EH (cell line): ENCODE results near the gene GOLPH3.
"Not testable (repeated sequence)": the region's sequence is repeated elsewhere in the genome, so short reads cannot be mapped to it uniquely, and the experiment has no call there.

Source experiments
- DNase-seq: peaks from one replicate; pipeline ENCODE4 v3.0.0-alpha.2; 2015; ENCODE audit warnings: low read depth

The GOLPH3 gene

DNA sequence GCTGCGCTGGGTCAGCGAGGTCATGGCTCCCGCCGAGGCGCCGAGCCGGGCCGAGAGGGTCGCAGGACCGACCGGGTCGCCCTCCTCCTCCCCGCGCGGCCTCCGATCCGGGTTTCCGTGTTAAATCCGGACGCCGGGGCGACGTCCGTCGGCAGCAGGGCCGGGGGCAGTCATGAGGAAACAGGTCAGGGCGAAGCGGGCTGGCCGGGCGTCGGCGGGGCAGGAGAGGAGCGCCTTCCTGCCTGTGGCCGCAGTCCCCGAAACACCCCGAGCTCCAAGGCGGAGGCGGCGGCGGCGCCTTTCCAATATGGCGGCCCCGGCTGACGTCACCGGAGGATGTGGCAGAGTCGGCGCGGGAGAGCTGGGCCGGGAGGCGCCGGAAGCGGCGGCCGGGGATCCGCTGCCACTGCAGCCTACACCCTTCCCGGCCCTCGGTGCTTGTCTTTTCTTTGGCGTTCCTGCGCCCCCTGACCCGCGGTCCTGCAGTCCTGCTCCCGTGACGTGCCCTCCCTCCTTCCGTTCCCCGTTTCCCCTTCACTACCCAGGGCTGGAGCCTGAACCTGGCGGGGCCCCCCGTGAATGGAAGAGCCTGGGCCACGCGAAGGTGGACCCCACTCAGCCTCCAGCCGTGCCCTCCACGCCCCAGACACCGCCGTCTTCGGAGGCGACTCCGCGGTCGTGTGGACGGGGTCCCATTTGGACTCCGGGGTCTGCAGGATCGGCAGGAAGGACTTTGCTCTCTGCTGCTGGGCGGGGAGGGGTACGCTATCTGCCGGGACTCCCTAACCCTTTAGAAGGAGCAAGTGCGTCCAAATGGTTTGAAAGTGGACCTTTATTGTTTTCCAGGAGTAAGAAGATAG, at the start of gene GOLPH3:
TSS of gene GOLPH3 (minus strand) at position 309 of the 860 bp plus-strand sequence. CDS start at position 24, 285 bp downstream.
- DNase-seq: peak; percentile 91

DNA sequence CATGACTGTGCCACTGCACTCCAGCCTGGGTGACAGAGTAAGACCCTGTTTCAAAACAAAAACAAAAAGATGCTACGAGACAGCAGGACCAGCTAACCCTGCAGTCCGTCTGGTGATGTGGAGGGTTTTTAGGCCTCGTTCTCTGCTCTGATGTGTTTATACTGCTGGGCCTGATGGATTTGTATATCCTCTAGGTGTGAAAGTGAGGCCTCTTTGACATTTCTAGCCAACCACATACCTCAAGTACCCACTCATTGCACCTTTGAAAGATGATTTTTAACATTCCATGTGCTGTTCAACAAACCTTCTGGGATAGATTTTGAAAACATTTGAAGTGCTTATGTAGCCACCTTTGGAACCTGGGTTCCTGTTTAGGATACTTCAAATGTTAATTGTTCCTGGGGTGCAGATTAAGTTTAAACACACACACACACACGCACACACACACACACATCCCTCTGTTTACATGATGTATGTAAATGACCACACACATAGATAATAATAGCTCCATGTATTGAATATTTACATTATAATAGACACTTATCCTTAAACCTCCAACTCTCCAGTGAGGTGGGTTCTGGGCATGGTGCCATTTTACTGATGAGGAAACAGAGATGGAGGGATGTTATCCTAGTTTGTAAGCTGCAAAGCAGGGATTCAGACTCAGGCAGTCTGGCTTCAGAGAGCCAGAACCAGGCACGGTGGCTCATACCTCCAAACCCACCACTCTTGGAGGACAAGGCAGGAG, 48.8 kb upstream of the GOLPH3 start:
- DNase-seq: no peak

DNA sequence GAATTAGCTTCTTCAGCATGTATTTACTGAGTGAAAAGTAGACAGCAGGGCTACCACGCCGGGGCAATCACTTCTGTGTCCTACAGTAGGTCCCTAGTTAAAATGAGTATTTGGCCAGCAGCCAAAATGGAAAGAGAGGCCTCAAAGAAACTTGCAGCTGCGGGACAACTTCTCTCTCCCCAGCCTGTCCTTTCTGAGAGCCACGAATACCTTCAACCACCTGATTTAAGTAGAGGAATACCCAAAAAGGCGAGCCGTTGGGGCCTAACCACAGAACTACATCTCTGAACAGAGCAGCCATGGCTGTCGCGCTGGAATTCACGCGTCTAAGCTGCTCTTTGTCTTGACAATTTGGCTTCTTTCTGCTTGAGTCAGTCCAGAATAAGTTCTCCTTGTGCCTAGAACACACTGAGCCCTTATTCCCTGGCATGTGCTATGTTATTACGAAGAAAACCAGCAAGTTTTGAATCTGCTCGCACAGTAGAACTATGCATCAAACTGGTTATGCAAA, 43.8 kb upstream of the GOLPH3 start:
- peak; percentile 29 for DNase-seq

DNA sequence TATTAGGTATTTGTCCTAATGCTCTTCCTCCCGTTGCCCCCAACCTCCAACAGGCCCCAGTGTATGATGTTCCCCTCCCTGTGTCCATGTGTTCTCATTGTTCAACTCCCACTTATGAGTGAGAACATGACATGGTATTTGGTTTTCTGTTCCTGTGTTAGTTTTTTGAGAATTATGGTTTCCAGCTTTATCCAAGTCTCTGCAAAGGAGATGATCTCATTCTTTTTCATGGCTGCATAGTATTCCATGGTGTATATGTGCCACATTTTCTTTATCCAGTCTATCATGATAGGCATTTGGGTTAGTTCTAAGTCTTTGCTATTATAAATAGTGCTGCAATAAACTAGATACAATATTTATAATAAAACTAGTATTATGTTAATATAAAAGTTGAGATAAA, 40.2 kb upstream of the GOLPH3 start:
- DNase-seq: not testable (repeated sequence)

DNA sequence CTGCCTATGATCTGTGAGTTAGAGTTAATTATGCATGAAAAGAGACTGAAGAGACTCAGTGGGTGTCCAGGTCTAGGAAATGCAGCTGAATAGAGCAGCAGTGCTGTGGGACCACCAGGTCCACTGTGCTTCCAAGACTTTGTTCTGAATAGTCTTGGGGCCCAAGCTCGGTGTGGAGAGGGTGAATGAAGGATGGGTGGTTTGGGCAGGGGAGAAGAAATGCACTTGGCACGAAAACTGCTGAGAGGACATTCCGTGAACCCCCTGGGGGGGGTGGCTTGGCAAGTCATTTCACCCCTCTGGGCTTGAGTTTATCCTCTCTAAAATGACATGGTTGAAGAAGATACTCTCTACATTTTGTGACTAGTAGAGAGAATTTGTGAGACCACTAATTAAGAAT, 36.0 kb upstream of the GOLPH3 start:
- no peak for DNase-seq

DNA sequence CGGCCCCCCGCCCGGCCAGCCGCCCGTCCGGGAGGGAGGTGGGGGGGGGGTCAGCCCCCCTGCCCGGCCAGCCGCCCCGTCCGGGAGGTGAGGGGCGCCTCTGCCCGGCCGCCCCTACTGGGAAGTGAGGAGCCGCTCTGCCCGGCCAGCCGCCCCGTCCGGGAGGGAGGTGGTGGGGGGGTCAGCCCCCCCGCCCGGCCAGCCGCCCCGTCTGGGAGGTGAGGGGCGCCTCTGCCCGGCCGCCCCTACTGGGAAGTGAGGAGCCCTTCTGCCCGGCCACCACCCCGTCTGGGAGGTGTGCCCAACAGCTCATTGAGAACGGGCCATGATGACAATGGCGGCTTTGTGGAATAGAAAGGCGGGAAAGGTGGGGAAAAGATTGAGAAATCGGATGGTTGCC, 34.7 kb upstream of the GOLPH3 start:
- DNase-seq: not testable (repeated sequence)

DNA sequence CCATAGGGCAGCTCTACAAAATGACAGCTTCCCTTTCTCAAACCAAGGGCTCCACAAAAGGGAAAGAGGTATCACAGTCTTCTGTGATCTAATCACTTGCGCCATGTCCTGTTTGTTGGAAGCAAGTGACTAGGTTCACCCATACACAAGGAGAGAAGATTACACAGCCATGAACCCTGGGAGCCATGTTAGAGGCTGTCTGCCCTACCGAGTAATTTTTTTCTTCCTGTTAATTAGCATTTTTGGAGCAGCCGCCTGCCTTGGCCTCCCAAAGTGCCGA, 33.2 kb upstream of the GOLPH3 start:
- DNase-seq: no peak

DNA sequence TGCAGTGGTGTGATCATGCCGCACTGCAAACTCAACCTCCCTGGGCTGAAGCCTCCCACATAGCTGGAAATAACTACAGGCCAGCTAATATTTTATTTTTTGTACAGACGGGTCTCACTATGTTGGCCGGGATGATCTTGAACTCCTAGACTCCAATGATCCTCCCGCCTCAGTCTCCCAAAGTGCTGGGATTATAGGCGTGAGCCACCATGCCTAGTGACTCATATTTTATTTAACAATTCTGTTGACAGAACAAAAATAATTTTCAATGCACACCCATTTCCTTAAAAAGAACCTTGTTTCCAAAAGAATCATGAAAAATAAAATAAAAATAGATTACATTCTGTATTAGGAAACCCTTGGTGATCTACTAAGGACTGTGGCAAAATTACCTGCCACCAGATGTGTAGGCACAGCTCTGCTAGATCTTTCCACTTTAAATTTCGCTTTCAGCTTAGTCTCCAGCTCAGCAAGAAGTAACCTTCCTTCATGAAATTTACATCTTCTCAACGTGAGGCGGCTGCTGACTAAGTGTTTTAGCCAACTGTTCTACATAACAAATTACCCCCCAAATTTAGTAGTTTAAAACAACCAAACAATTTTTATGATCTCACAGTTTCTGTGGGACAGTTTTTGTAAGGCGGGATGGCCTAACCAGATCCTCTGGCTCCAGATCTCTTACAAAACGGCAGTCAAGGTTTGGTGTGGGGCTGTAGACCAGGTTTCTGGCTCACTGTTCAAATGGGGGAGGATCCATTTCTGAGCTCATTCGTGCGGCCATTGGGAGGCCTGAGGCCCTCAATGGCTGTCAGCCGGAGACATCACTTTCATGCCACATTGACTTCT, 32.6 kb upstream of the GOLPH3 start:
- DNase-seq: no peak

DNA sequence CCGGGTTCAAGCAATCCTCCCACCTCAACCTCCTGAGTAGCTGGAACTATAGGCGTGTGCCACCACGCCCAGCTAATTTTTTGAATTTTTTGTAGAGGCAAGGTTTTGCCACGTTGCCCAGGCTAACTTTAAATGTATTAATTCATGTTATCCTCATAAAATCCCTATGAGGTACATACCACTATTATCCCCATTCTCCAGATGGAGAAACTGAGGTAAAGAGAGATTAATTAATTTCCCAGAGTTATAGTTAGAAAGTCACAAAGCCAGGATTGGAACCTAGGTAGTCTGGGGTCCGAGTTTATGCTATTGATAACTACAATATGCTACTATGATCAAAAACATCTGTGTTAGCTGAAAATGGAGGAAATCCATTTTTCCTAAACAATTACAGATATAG, 31.9 kb upstream of the GOLPH3 start:
- no peak for DNase-seq

DNA sequence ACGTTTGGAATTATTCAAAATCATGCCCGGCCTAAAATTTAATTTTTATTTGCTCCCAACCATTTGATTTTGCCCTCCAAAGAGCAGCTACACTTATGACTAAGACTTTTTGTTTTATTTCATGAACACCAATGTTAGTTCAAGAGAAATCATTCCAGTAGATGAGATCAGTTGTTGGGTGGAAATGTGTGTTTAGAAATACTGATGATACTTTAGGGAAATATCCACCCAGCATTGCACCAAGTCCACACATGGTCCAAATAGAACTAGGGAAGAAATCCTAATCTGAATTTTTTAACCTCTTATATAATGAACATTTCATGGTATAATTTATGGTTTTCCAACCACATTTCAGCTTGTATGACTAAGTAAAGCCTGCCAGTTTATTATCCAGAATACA, 28.3 kb upstream of the GOLPH3 start:
- peak; percentile 69 for DNase-seq

DNA sequence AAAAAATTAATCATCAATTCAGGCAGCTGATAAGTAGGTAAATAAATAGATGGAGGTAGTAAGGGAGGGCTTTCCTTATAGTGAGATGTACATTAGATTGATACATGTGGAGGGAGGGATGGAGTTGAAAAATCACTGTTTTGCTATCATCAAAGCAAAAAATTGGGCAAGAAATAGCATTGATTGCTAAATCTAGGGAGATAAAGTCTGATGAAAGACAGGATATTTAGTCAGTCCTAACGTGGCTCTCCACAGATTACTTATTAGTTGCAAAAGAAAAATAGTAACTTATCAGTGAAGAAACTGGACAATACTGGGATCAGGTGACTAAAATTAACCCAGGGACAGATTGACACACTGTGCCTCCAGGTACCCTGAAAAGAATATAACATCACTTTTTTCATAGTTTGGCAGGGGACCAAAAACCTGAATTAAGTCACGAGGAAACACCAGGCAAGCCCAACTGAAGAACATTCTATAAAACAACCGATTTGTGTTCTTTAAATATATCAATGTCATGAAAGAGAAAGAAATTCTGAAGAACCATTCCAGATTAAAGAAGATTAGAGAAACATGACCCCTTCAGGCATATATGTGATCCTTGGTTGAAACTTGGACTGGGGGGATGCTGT, 27.1 kb upstream of the GOLPH3 start:
- no peak for DNase-seq

DNA sequence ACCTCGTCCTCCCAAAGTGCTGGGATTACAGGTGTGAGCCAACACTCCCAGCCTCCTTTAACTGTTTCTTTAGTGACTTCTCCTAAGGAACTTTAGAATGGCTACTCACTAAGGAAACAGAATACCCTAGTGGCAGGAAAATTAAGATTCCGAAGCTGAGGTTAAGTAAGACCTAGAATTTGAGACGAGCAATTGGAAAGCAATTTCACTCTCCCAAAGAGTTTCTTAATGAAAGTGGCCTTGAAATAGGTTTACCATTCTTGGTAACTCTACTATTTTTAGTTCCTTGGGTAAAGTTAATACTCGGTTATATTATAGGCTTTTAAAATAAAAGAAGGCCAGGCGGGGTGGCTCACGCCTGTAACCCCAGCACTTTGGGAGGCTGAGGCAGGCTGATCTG, 22.9 kb upstream of the GOLPH3 start:
- DNase-seq: no peak

DNA sequence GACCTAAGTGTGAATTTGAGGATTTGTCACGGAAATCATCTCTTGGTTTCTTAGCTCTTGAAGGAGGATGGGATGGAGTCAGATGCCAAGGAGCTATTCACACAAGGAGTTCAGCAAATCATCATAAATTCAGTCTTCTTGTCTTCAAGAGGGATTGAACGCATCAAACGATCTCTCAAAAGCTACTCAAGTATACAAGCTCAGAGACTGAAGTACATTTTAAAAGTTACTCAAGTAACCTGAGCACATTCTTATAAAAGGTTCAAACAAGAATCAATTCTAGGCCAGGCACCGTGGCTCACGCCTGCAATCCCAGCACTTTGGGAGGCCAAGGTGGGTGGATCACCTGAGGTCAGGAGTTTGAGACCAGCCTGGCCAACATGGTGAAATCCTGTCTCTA, 21.1 kb upstream of the GOLPH3 start:
- no peak for DNase-seq

DNA sequence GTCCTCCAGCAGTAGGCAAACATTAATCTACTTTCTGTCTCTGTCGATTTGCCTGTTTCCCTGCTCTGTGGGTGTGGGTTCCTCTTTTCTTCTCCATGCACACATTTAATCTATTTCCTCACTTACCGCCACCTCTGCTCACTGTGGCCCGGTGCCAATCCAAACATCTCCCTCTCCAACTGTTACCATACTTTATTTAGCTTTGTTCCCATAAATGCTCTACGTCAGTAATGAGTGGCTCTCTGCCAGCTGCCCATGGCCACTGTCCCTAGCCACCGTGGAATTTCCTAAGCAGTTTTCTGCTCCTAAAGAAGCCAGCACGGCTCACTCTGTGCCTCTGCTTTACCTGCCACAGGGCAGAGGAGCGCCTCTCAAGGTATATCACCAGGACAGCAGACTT, 19.5 kb upstream of the GOLPH3 start:
- DNase-seq: peak; percentile 94

DNA sequence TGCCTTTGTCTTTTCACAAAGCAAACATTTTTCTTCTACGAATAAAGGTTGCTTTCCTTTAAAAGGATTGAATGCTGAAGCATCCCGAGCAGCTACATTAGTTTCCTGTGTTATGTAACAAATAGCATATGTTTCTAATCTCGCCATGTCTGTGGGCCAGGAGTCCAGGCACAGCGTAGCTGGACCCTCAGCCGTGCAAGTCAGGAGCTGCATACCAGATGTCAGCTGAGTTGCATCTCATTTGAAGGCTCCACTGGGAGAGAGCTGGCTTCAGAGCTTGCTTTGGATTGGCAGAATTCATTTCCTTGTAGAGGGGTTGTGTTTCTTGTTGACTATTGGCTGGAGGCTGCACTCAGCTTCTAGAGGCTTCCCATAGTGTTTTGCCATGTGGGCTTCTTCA, 16.0 kb upstream of the GOLPH3 start:
- DNase-seq: peak; percentile 80

DNA sequence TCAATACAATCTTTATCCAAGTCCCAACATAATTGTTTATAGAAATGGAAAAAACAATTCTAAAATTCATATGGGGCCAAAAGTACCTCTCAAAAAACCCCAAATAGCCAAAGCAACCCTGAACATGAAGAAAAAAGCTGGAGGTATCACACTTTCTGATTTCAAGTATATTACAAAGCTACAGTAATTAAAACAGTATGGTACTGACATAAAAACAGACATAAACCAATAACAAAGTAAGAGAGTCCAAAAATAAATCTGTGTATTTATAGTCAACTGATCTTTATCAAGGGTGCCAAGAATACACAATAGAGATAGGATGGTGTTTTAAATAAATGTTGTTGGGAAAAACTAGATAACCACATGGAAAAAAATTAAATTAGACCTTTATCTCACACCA, 13.6 kb upstream of the GOLPH3 start:
- DNase-seq: no peak

DNA sequence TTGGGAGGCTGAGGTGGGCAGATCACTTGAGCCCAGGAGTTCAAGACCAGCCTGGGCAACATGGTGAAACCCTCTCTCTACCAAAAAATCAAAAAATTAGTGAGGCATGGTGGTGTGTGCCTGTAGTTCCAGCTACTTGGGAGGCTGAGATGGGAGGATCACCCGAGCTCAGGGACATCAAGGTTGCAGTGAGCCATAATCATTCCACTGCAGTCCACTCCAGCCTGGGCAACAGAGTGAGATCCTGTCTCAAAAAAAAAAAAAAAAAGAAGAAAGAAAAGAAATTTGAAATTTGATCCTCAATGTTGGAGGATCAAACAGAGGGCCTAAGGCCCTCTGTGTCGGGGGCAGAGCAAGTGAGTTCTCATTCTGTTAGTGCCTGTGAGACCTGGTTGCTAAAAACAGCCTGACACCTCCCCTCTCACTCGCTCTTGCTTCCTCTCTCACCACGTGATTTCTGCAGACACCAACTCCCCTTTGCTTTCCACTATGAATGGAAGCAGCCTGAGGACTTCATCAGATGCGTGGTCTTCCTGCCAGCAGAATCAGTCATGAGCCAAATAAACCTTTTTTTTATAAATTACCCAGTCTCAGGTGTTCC, 8.4 kb upstream of the GOLPH3 start:
- DNase-seq: no peak

DNA sequence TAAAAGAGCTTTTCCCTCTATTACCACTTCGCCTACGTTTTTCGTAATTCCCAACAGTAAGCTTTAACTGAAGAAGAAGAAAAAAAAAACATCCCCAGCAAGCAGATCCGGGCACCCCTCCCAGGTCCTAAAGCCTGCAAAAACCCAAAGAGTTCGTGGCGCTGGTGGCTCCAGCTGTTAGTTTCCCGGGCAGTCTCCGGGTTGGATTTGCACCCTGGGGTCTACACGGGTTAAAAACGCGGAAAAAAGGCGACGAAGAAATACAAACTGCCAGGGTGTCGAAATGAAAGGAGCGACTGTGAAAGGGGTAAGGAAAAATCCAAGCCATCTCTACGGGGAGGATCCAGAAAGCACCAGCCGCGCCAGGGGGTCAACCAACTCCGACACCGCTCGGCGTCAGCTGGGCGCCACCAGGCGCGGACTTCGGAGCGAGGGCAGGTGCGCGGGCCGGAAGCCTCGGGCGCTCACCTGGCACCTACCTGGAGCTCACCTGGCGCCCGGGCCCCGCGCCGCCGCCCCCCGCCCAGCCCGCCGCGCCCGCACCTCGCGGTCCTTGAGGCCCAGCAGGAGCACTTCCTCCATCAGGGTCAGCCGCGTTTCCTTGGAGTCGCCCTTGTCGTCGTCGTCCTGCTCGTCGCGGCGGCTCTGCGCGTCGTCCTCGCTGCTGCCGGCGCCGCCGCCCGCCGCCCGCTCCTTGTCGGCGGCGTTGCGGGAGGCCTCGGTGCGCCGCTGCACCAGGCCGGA, 680 bp downstream of the GOLPH3 start:
- DNase-seq: peak; percentile 68

DNA sequence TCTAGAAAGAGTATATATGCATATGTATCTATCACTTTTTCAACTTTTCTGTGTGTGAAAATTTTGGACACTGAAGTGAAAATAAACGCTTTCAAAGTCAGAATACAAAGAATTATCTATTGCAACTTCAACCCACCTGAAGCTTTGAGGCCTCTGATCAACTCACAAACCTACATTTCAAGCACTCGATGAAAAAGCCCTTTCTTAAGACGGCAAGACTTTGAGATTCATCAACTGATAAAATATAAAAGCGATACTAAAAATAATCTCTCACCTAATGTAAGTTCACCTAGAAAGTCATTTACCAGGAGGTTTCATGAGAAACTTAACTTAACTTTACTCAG, 1.2 kb downstream of the GOLPH3 start:
- no peak for DNase-seq

DNA sequence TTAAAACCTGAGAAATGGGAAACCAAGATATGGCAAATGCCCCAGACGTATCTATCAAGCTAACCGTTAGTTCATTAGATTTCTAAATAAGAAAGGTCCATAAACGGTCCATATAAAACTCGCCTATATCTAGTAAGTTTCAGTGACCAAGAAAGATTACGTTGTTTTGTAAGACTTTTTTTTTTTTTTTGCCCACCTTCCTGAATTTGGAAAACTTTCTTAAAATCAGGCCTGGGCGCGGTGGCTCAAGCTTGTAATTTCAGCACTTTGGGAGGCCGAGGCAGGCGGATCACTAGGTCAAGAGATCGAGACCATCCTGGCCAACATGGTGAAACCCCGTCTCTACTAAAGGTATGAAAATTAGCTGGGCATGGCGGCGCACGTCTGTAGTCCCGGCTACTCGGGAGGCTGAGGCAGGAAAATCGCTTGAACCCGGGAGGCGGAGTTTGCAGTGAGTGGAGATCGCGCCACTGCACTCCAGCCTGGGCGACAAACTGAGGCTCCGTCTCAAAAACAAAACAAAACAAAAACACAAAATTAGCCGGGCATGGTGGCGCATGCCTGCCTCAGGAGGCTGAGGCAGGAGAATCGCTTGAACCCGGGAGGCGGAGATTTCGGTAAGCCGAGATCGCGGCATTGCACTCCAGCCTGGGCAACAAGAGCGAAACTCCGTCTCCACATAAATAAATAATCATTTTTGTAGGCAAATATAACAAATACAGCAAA, 1.8 kb downstream of the GOLPH3 start:
- peak; percentile 34 for DNase-seq
